Omental fat pad (tissue), 4 donors: Measurements from ENCODE around the gene LRP1-AS. TPM values are rescaled to one million over a fixed set of nuclear protein-coding genes. Genes with fewer than 3 reads are reported as not detected.

Experiments used
- ATAC-seq: fragments of 150-250 bp; one replicate; pipeline ENCODE4 v1.9.1; 2016; ENCODE audit warnings: mild to moderate bottlenecking, moderate library complexity; ENCODE audit not compliant: low FRiP score
- DNase-seq: peaks from one replicate; pipeline ENCODE4 v3.0.0-alpha.2; 2019; ENCODE audit warnings: low spot score
- total RNA-seq, 4 donors: library from RNA; depleted of rRNA; stranded (reverse); fragments of >200 nt; gene quantifications; one replicate each; pipeline ENCODE4 v1.1.0, GENCODE V29; 2016
- TF ChIP-seq, protein P1 (sequence below), 3 donors: fragments of 450-650 bp; IDR thresholded peaks; one replicate each; pipeline ENCODE4 v1.5.1; 2016 to 2017; ENCODE audit warnings: antibody characterized with exemption in 3 of 3, mild to moderate bottlenecking in 3 of 3, moderate library complexity in 2 of 3

The LRP1-AS gene
- total RNA-seq, 4 donors from 2014 or later, result not detected

DNA sequence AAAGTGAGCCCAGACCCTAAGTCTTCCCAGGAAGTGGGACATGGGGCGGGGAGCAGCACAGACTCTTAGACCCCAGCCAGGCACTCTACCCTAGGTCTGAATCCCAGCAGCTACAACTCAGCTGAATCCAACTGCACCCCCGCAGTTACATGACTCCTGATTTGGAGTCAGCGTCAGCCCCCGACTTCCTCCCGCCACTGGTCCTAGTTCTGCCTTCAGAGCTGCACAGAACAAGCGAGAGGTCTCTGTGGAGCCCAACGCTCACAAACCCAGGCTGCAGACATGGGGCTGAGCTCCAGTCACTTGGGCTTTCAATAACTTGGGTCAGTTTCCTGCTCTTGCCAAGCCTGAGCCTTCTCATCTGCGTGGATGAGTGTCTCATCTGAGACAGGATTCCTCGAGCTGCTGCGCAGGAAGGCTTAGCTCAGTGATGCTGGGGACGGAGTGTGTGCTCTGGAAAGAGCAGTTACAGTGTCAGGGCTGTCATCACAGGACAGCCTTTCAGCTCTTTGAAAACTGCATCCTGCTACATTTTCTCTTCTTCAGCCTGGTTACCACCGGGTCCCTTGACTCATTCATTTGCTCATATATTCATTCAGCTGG is 38.6 kb upstream of the LRP1-AS start:
- no peak for DNase-seq
- TF ChIP-seq, protein P1, sequence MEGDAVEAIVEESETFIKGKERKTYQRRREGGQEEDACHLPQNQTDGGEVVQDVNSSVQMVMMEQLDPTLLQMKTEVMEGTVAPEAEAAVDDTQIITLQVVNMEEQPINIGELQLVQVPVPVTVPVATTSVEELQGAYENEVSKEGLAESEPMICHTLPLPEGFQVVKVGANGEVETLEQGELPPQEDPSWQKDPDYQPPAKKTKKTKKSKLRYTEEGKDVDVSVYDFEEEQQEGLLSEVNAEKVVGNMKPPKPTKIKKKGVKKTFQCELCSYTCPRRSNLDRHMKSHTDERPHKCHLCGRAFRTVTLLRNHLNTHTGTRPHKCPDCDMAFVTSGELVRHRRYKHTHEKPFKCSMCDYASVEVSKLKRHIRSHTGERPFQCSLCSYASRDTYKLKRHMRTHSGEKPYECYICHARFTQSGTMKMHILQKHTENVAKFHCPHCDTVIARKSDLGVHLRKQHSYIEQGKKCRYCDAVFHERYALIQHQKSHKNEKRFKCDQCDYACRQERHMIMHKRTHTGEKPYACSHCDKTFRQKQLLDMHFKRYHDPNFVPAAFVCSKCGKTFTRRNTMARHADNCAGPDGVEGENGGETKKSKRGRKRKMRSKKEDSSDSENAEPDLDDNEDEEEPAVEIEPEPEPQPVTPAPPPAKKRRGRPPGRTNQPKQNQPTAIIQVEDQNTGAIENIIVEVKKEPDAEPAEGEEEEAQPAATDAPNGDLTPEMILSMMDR (IDR thresholded peaks at IDR 0.05), result no peak
- no peak for ATAC-seq

GRCh38 chr12:57185403-57185802 is 38.0 kb upstream of the LRP1-AS start:
- ATAC-seq (no peak), DNase-seq (no peak)
- TF ChIP-seq, protein P1 (IDR thresholded peaks at IDR 0.05), result no peak

GRCh38 chr12:57183939-57184725 is 36.7 kb upstream of the LRP1-AS start:
- no peak for ATAC-seq
- TF ChIP-seq, protein P1 (IDR thresholded peaks at IDR 0.05), result no peak
- DNase-seq, result no peak

- peak; percentile 63 for DNase-seq
- peak; percentile 52 for ATAC-seq
- TF ChIP-seq, protein P1 (IDR thresholded peaks at IDR 0.05), result peak in 1 of 3 donors; percentile 80
These were observed 35.6 kb upstream of the LRP1-AS start for GRCh38 chr12:57182918-57183575.

DNA sequence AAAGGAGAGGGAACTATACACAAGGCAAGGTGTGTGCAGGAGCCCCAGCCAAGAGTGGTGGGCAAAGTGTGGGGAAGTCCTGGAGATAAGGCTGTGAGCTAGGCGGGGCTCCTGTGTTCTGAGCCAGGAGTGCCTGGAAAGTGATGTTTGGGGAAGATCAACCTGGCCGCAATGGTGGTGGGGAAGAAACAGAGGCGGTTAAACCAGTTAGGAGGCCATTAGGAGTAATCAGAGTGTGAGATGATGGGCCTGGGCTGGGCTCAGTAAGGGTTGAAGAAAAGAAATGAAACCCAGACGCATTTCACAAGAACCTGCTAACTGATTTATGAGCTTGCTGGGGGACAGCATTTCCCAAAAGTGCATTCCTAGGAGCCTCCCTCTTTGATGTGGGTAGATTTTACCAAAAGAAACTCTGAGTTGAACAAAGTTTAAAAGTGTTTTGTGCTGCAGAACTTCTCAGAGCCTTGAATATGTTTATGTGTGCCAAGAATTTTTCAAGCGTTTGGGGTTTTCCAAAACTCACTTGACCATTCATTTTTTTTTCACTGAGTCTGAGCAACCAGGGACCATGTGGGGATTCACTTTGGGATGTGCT is 34.2 kb upstream of the LRP1-AS start:
- TF ChIP-seq, protein P1 (IDR thresholded peaks at IDR 0.05), result no peak
- ATAC-seq (no peak), DNase-seq (no peak)

DNA sequence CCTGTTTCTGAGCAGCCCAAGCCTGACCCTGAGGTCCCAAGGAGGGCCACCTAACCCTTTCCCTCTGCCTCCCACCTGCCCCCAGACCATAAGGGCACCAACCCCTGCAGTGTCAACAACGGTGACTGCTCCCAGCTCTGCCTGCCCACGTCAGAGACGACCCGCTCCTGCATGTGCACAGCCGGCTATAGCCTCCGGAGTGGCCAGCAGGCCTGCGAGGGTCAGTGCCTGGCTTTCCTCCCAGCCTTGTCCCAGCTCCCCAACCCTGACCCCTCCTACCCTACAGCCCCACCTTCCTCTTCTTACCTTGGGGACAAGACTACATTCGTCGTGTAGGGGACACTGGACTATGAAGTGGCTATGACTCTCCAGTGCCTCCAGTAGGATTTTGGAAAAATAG is 33.7 kb upstream of the LRP1-AS start:
- DNase-seq (no peak), ATAC-seq (no peak)
- TF ChIP-seq, protein P1 (IDR thresholded peaks at IDR 0.05), result no peak
